Suppressor macrophage (primary cell): Measurements from ENCODE around the gene EIPR1.

Experiments used
- DNase-seq, 4 experiments: peaks; one replicate each; pipeline ENCODE4 v3.0.0-alpha.2; 2020 to 2022

Gene EIPR1

DNA sequence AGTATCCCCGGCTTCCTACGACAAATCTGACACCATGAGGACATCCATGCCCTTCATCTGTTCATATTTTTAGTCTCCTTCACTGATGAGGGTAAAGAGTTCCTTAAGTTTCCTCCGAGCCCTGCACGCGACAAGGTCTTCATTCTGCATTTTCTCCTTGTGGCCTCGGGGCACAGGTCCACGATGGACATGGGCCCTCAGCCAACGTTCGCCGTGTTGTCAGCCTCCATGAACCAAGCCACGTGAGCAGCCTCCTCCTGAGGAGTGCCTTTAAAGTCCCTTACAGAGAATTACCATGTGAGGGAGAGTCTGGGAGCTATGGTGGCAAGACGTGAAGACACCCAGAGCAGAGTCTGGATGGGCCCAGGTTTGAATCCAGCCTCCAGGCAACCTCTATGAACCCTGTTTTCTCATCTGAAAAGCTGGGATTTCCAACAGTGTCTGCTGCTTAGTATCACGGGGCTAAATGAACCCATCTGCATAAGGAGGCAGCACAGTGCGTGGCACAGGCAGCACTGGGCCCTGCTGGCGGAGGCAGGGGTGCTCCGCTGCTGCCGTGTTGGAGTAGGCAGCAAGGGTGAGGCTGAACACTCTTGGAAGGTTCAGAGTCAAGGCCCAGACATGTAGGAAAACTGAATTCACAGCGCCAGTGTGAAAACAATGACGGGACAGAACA lies 54.1 kb downstream of the EIPR1 start:
- DNase-seq, result no peak

DNA sequence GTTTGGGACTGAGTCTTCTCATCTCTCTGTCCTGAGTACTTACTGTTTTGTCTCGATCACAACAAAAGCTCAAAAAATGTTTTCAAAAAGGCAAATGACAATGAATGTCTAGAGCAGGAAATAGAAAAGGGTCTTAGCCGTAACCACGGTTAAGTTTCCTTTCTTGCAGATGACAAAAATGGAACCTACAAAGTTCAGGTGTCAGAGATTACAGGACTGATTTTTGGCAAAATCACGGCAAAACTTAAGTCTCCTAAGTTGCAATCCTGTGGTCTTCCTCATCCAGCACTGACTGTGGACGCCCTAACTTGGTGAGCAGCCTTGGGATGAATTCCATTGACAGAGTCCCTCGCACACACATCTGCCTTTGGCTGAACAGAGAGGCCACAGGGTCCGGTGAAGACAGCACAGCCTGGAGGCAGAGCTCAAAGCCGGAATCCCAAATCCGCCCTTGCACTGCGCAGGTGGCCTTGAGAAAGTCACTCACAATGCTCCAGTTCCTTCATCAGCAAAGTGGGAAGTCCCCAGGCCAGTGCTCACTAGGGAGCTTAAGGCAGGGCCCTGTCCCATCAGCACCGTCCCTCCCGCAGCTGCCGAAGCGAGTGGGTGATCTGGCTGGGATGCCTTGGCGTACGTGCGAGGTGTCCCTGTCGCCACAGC lies 55.2 kb downstream of the EIPR1 start:
- no peak for DNase-seq

DNA sequence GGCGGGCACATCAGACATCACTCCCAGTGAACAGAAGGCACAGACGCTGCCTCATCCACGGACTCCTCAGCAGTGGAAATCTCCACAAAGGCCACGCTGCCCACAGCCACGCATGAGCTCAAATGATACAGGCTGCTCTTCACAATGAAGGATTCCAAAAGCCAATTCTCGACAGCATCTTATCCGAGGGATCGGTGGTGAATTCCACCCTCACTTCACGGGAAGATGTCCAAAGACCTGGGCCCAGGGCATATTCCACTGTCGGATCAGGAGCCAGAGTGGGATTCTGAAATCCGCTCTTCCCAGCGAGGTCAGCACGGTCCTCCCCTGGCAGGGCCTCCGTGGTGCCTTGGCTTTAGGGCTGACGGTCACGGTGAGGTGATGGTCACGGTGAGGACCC lies 55.8 kb downstream of the EIPR1 start:
- DNase-seq, result no peak

DNA sequence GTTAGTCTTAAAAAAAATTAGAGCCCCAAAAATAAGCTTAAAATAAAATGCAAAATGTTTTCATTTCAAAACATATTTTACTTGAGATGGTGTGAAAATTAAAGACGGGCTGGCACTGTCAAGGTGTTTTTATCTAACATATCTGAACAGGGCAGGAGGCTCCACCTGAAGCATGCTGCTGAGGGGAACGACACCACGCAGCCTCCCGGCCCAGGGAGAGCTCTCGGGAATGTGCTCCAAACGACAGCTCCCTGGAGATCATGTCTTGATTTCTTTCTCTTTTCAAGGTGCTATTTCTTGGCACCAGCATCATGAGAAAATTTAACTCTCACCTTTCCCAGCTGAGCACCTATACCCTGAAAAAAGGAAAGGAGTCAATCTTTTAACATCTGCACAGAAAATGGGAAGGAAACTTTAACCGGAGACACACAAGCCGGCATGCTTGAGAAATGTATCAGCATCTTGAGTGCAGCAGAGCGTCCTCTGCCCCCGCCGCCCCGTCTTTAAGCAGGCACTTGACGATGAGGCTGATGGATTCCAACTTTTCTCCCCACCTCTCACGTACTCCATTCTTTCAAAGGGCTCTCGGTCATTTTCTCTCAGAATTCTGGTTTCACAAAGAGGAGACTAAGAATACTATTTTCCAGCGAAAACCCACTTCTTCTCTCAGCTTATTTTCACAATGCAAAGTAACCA lies 56.6 kb downstream of the EIPR1 start:
- DNase-seq, result no peak

DNA sequence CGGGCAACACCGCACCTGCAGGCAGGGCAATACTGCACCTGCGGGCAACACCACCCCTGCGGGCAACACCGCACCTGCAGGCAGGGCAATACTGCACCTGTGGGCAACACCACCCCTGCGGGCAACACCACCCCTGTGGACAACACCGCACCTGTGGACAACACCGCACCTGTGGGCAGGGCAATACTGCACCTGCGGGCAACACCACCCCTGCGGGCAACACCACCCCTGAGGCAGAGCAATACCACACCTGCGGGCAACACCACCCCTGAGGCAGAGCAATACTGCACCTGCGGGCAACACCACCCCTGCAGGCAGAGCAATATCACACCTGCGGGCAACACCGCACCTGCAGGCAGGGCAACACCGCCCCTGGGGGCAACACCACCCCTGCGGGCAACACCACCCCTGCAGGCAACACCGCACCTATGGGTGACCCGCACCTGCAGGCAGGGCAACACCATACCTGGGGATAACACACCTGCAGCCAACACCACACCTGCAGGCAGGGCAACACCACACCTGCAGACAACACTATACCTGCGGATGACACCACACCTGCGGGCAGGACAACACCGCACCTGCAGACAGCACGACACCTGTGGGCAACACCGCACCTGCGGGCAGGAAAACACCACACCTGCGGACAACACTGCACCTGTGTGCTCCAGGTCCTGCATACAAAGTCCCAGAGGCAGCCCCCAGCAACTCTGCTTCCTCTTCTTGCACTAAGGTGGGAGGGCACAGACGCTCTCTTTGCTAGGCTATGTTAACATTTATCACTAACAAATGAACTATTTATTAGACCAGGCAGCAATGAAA lies 57.7 kb downstream of the EIPR1 start:
- DNase-seq, result no peak

DNA sequence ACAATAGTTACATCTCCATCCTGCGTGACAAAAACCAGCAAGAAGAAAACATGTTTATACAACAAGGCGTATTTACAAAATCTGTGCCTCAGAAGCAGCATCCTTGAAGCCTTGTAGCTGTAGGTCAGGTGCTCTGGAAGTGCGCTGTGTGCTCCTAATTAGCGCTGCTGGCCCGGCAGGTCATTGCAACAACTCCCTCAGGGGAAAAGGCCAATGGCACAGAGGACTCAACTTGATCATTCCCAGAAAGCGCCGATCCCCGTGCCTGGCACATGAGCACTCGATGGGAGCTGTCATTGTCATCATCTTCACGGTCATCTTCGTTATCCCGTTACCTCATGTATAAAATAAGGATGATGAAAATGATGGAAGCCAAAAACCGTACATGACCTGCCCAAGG lies 58.5 kb downstream of the EIPR1 start:
- no peak for DNase-seq

DNA sequence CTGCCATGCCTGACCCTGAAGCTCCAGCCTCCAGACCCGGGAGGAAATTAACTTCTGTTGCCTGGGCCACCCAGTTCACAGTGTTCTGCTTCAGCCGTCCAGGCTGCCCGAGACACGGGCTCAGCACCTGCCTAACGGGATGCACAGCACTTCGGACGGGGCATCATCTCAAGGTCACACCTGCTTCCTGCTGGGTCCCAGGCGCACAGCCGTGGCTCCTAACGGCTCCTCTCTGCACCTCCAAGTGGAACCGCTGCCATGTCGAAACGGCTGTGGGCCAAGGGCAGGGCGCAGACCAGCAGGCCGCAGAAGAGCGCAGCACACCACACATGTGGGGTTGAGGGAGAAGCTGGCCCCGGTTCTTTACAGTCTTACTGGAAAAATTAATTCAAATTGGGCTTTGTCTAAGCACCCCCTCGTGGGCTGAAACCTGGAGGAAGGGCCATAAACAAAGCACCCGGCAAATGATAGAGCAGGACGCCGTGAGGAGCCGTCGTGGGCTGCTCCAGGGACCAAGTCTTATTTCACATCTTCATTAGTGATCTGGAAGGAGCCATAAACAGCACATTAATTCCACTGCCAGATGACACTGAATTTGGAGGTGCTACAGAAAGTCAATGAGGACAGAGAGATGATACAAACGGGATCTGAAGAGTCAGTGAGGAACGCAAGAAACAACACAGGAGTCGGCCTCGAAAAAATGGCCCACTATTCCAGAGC lies 59.6 kb downstream of the EIPR1 start:
- DNase-seq, result no peak

DNA sequence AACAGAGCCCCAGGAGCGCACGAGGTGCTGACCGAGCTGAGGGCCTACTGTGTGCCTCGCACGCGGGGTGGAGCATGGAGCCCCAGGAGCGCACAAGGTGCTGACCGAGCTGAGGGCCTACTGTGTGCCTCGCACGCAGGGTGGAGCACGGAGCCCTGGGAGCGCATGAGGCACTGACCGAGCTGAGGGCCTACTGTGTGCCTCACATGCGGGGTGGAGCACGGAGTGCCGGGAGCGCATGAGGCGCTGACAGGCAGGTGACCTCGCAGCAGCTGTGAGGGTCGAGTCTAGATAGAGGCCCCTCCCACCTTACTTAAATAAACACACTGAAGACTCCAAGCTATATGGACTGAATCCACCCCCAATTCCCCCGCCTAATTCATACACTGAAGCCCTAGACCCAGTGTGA lies 60.3 kb downstream of the EIPR1 start:
- no peak for DNase-seq

DNA sequence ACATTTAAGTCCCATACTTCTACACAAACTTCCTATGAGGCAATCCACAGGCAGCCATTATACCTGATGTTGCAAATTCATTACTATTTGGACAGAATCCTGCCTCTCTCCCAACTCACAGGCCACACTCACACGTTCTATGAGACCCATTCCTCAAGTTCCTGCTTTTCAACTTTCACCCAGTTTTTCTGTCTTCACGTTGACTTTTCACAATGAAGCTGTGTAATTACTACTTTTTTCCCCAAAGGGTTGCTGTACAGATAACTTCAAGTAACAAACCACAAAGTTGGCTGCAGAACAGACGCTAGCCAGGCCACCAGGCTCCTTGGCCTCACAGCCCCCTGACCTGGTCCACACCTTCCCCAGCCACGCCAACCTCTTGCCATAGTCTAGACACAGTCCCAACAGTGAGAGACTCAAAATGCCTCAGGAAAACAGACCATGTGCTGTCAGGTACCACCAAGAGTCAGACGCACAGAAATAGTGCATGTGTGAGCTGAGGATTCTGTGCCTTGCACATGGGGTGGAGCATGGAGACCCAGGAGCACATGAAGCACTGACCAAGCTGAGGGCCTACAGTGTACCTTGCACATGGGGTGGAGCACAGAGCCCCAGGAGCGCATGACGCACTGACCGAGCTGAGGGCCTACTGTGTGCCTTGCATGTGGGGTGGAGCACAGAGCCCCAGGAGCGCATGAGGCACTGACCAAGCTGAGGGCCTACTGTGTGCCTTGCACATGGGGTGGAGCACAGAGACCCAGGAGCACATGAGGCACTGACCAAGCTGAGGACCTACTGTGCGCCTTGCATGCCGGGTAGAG lies 61.0 kb downstream of the EIPR1 start:
- DNase-seq, result no peak

DNA sequence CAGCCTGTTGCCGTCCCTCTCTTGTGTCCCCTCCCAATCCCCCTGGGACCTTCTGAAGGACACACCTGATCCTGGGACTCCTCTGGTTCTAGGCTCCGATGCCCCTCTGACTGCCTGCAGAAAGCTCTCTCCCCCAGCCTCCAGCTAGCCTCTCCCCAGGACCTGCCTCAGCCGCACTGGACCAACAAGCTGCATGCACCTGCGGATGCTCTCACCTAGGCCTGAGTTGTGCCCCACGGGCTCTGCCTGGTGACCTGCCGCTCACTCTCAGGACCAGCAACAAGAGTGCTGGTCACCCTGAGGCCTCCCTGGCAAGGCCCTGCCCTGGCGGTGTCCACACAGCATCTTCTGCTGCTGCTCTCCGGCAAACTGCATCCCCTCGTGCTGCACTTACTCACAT lies 63.0 kb downstream of the EIPR1 start:
- no peak for DNase-seq

DNA sequence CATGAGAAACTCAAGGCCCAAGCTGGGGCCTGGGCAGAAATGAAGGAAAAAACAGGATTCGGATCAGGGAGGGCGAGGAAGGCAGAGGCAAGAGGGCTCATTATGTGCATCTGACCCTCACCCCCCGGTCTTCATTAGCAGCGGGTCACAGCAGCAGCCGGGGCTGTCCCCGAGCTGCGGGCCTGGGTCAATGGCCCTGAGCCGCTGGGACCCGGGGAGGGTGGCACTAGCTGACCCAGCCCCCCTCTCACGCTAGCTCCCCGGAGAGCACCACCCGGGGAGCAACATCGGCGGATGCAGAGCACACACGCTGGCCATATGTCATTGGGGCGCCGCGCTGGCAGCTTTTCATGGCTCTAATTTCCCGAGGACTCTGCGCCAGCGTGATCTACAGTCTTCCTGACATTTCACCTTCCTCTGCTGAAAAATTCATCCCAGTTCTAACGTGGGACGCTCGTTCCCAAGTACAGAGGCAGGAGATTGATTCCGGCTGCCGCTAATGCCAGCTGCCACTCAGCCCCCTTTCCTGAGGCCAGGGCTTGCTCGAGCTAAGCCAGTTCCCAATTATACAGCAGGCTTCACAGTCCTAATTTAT lies 63.7 kb downstream of the EIPR1 start:
- DNase-seq, result no peak

DNA sequence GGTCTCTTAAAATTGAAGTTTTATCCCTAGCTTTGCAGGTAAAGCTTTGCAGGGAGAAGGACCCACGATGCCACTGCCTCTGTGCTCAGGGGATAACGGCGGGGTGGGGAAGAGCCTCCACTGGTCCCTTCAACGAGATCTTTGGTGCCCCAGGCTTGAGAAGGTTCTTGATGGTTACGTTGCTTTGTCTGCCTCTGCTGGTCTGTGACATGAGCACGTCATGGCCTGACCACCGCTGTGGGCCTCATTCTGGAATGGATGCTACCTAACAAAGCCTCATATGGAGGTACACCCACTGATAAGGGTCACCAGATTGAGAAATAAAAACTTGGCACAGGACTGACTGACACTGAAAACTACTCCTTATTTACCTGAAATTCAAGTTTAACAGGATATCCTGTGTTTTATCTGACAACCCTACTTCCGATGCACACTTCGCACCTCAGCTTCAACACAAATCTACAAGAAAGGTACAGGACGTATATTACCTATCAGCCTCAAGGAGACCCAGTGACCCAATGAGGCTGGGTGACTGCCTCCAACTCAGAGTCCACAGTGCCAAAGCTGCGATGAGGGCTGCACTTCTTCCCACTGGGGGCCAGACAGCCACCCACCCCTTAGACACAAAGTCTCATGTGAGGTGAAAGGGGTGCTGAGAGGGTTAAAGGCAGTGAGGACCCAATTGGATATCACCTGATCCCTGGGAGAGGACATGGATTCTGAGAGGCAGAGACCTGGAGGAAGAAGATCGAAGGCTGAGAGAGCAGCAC lies 64.9 kb downstream of the EIPR1 start:
- DNase-seq, result no peak

DNA sequence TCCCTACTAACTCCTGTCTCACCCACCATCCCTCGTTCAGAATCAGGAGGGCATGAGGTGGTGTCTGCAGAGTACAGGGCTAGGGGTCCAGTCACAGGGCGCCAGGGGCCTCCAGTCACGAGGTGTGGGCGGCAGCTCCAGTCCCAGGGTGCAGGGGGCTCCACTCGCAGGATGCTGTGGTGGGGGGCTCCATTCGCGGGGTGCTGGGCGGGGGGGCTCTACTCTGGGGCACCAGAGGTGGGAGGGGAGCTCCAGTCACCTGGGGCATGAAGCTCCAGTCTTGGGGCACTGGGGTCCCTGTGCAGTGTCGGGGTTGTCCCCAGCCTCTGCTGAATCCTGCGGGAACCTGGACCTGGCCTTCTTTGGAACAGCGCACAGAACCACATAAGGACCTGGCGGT lies 66.0 kb downstream of the EIPR1 start:
- no peak for DNase-seq

DNA sequence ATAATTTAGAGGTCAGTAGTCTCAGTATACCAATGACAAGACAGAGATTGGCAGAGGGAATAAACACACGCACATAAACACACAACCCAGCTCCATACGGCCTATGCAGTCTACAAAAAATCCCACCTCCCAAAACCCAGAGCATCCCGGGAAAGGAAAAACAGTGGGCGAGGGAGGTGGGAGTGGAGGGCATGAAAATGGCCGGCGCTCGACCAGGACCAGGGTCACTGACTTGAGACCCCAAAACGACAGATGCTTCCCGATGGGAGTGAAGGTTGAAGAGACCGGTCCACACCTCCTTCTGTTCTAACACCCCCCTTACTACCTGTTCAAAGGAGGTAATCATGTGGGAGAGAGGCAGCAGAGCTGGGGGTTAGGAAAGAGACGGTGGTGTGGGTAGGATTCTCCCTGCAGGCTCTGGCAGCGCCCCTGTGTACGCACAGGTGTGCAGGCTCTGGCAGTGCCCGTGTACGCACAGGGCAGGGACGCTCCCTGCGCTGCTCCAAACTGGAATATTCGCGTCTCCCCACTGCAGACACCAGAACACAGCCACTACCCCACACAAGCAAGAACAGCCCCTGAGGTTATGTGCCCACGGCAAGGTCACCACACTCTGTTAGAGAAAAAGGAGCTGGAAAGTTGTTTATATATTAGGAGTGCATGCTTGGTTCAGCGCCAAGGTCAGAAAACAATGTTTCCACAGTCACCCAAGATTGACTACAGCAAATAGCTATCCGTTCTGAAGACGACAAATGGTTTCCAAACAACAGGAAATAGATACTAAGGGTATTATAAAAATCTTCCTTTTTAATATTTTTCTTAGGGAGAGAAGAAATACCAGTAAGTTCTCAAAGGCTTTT lies 67.9 kb downstream of the EIPR1 start:
- no peak for DNase-seq

DNA sequence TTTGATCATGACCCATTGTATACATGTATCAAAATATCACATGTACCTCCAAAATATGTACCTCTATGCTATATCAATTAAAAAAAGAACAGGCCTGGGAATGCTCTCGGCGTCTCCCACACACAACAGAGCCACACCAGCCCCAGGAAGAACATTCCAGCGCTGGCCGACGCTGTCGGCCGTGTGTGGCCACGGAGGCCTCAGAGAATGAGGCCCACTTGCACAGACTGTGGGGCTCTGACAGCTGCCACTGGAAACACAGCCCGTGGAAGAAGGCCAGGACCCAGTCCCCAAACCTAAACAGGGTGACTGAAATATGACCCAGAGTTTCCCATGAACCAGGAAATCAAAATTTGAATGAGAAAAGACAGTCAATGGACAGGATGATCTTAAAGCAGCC lies 69.7 kb downstream of the EIPR1 start:
- no peak for DNase-seq

DNA sequence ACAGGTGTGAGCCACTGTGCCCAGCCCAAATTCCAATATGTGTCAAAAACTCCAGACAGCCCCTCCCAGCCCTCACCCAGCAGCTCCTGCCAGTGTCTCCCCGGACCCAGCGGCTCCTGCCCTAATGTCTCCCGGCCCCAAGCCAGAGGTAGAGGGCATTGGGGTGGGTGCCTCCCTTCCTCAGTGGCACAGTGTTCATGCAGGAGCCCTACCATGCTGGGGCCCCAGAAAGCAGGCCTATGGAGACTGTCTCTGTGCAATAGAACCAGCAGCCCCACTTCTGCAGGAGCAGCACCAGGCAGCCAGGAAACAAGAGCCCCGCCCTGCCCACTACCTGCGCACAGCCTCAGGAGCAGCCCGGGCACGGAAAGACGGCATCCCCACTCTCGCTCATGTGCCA lies 70.4 kb downstream of the EIPR1 start:
- DNase-seq, result no peak

DNA sequence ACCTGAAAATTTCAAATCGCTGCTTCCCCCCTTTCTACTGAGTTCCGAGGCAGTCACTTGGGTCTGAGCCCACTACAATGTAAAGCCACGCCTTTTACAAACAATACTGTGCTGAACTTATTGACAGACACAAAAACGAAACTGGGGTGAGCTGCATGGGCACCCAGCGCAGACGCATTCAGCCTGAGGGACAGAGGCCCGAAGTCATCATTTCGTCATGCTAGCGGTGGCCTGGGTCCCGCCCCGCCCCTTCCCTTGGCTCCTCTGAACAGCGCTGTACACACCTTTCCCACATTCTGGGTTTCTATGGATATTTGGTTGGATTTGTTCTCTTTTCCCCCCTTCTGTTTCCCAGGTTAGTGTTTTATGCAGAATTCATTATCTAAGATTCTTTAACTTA lies 71.7 kb downstream of the EIPR1 start:
- no peak for DNase-seq

DNA sequence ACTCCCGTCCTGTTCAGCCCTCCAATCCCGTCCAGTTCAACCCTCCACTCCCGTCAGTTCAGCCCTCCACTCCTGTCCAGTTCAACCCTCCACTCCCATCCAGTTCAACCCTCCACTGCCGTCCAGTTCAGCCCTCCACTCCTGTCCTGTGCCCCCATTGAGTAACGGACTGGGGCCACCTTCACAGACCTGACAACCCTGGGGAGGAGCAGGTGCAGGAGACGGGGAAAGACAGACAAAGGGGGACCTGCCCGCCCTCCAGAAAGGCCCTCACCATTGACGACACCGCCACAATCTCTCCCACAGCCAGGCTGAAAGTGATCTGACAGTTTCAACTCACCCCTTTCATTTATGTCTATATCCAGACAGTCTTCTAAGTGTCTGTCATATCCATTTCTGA lies 72.2 kb downstream of the EIPR1 start:
- no peak for DNase-seq
